ENCODE data around the gene OPN1SW.

DNA sequence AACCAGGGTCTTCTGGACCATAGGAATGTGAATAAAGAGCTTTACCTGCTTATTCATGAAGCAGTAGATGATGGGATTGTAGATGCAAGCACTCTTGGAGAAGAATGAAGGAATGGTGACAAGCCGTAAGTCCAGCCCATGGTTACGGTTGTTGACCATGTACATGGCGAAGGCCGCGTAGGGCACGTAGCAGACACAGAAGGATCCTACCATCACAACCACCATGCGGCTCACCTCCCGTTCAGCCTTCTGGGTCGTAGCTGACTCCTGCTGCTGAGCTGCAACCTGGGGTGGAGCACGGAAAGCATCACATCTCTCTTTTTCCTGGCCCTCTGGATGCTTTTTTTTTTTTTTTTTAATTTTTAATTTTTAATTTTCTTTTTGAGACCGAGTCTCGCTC is 2.0 kb downstream of the OPN1SW start:
- TF ChIP-seq, protein P1, sequence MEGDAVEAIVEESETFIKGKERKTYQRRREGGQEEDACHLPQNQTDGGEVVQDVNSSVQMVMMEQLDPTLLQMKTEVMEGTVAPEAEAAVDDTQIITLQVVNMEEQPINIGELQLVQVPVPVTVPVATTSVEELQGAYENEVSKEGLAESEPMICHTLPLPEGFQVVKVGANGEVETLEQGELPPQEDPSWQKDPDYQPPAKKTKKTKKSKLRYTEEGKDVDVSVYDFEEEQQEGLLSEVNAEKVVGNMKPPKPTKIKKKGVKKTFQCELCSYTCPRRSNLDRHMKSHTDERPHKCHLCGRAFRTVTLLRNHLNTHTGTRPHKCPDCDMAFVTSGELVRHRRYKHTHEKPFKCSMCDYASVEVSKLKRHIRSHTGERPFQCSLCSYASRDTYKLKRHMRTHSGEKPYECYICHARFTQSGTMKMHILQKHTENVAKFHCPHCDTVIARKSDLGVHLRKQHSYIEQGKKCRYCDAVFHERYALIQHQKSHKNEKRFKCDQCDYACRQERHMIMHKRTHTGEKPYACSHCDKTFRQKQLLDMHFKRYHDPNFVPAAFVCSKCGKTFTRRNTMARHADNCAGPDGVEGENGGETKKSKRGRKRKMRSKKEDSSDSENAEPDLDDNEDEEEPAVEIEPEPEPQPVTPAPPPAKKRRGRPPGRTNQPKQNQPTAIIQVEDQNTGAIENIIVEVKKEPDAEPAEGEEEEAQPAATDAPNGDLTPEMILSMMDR (IDR thresholded peaks at IDR 0.05): no peak
- TF ChIP-seq EP300 (IDR thresholded peaks at IDR 0.05): no peak
